Measurements from ENCODE around the gene DACH1.
"Not testable (repeated sequence)": the region's sequence is repeated elsewhere in the genome, so short reads cannot be mapped to it uniquely, and the experiment has no call there.

The DACH1 gene

DNA sequence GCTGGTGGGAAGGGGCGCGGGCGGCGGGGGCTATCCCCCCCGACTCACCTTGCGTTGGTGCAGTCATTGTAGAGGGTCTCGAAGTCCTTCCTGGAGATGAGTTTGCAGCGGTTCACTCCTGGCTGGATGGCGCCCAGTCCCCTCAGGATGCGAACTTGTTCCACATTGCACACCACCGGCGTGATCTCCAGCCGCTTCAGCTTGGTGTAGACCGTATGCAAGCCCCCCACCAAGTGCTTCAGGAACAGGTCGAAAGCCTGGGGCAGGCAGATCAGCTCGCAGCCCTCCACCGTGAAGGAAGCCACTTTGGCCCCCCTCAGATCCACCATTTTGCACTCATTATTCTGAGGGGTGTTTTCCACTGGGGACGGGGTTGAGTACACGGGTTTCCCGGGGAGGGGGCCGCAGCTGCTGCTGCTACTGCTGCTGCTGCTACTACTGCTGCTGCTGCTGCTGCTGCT lies 1.1 kb downstream of the DACH1 start:
- DNase-seq = no peak

DNA sequence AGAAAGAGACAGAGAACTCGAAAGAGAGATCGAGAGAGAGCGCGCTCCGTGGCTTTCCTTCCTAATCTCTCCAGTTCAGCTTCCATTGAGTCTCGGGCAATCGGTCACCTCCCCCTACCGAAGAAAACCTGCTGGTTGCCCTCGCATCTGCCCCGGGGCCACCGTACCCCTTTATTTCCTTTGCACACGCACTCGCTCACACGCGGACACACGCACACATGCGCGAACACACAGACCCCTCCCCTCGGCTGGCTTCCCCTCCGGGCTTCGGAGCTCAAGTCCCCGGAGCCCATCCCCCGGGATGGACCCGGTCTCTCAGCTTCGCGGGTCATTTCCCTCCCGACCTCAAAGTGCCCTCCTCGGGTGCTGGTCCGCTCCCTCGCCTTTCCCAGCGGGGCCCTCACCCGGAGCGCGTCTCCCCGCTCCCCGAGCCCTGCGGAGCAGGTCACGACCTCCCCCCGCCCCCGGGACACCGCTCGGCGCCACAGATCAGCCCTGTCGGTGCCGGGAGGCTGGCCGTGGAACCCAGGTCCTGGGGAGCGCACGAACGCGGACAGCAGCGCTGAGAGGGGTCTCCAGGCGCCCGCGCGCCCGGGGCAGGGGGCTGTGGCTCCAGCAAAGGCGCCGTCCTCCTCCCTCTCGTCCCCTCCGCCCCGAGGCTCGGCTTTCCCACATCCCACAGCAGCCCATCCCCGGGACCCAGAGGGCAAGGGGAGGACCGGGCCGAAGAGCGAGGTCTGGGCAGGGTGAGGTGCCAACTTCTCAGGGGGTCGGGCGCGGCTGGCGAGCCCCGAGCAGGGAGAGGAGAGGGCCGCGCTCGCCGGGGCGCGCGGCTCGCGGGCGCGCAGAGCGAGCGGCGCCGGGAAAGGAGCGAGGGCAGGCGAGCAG lies 1.8 kb downstream of the DACH1 start:
- DNase-seq = no peak

DNA sequence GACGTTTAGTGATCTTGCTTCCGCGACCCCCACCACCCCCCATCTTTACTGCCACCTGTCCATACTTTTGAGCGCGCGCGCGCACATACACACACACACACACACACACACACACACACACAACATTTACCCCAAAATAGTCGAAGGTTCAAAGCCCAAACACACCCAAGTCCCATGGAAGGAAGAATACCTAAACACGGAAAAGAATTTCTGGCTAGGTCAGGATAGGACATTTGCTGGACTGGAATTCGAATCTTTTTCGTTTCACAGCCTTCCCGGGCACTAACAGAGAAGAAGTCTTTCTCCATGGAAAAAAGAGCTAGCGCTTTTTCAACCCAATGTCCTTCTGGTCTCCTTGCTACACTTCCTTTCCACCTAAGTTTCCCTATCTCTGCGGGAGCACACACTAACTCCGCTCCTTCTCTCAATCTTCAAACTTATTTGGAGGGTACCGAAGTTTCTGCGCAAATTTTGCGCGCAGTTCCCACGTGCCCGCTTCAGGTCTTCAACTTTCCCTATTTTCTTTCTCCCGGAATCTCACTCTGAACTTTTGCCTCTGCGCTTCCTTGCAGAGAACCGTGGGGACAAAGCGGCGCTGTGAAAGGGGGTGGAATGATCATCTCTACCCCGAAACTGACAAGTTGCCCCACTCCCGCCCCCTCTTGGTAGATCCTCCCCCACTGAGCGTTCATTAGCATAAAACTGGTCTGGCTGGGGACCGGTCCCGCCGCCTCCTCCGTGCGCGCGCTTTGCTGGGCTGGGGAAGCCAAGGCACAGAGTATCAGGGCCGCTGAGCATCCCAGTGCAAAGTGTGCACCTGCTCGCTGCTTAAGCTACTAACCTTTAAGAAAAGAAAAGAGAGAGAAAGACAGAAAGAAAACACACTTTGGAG lies 2.7 kb downstream of the DACH1 start:
- DNase-seq = peak; percentile 4

DNA sequence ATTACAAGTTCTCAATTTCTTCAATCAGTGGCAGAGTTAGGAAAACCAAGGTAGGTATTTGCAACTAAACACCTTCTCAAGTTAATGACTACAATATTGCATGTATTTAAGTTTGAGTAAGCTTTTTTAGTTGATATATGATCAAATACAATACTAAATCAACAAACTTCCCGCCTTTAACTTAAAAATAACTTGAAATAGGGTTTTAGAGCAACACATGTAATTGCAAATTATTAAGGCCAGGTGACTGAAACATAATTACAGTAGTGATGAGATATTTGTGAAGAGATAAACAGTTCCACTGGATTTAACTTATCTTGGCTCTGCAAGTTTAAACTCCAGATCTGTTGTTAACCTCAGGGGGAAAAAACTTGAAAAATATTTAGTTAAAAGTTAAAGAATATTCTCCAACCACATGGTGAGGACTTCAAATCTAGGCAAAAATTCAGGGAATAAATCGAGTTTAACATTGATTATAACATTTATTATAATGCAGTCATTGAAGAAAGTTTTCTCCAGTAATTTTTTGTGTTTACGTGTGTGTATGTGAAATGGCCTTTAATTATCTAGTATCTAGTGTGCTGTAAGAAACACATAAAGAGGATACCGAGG lies 3.6 kb downstream of the DACH1 start:
- DNase-seq = no peak

DNA sequence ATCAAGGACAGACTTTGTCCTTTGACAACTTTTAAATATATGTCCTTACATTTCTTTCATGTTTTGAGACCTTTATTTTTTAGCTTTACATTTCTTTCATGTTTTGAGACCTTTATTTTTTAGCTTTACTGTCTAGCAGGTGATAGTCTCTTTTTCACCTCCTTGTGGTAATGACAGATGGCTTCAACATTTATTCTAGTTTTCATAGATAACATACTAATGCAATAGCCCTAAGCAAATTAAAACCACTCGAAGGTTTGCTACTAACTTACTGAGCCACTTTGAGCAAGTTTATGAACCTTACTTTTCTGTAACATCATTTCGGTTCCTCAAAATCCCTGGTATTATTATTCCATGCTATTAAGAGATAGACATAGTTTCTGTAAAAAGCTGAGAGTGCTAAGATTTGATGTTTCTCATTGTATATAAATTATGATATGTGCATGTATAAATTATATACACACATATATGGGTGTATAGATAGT lies 4.5 kb downstream of the DACH1 start:
- no peak for DNase-seq

DNA sequence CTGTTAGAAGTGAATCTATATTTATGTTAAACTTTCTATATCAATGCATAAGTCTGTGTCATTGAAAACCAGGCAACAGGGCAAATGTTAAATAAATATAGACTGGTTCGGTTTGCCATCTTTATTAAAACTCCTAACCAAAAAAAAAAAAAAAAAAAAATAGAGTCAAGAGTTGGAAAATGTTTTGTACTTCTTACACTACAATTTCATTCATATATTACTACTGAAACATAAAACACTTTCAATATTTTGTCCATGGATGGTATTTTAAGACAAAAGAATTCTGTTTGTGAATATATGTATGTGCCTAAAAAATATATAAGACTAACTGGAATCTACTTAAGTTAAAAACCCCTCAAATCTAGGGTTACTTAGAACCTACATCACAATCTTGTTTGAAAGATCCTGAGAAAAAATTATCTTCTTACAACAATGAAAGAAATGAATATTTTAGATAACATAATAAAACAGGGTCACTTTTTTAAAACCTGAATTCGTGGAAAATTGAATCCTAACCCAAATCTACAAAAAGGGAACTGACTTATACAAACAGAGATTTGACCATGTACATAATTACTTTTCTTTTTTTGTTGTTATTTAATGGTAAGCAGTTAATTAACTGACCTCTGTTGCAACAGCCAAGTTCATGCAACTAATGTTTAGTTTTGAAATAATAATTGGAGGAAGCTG lies 5.1 kb downstream of the DACH1 start:
- no peak for DNase-seq

DNA sequence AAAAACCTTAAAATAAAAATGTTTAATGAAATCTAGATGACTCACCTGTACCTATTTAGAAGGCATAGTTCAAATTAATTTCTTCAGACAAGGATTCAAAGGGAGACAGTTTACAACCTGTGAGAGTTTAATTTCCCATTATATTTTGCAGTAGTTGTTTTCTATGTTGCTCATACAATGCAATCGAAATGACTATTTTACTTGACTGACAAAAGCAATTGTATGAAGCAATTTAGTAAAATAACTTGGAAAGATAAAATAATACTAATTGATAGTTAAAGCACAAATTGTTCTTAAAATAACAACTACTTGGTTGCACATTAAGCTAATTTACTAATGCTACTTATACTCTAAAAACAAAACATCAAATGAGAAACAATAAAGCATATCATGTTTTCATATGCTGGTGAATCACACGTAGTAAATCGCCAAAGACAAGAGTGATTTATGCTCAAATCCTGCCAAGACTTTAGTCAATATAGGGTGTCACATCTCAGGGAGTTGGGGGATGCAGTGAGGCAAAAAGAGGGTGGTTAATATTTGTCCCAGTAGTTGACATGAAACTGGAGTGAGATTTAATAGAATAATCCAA lies 6.4 kb downstream of the DACH1 start:
- DNase-seq = no peak

DNA sequence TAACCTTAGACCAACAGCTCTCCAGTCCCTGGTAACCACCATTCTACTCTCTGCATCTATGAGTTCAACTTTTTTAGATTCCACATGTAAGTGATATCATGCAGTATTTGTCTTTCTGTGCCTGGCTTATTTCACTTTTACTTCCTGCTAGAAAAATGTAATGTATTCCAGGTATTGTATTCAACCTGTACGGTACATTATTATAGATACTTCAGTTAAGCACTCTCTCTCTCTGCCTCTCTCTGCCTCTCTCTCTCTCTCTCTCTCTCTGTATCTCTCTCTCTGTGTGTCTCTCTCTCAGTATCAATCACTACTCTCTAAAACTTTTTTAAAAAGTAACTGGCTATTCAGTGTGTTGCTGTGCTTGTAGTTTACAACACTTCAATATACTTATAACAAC lies 8.4 kb downstream of the DACH1 start:
- no peak for DNase-seq

DNA sequence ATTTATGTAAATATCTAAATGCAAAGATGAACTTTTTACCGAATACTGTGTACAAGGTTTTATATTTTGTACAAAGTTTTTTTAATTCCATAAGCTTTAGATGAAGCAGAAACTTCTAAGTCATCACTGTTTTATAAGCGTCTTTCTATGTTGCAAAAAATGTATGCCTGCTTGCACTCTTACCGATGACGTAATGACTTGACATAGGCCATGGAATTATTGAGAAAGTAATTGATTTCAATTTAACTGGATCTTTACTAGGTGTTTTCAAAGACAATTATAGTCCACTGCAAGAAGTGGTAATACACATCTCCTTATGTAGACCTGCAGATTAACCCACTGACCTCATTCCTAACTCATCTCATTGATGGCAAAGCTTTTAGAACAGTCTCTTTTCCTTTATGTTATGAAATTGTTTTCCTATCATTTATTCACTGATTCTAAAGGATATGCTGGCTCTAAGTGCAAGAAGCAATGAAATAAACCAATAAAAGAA lies 10.4 kb downstream of the DACH1 start:
- no peak for DNase-seq

DNA sequence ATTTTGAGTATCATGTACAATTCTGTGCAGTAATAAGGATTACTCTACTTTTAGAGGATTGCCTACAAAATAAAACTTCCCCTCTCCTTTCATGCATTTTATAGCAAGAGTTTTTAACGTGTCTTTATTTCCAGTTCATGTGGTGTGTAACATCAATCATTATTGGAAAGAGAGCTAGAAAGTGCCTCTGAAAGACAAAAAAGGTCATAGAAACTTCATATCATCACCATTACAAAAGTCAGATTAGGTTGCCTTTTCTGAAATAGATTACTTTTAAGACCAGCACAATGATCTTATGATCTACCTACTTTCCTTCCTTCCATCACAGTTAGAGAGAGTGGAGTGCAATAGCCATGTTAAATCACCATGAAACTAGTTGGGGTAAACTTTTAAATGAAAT lies 12.6 kb downstream of the DACH1 start:
- DNase-seq = no peak

DNA sequence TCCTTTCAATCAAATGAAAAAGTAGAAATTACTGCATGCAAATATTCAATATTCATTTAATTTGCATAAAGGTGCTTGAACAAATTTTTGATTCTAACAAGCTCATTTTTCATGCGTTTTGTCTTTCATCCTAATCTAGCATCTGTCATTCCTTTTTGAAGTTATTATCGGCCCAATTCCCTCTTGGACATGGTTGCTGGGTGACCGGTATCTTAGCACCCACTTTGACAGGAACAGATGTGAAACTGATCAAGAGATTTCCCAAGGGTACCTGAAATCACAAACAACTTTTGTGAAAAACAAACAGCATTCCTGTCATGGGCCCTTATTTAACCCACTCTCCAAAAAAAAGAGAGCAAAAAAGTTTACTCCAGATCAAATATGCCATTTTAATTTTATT lies 13.3 kb downstream of the DACH1 start:
- no peak for DNase-seq

DNA sequence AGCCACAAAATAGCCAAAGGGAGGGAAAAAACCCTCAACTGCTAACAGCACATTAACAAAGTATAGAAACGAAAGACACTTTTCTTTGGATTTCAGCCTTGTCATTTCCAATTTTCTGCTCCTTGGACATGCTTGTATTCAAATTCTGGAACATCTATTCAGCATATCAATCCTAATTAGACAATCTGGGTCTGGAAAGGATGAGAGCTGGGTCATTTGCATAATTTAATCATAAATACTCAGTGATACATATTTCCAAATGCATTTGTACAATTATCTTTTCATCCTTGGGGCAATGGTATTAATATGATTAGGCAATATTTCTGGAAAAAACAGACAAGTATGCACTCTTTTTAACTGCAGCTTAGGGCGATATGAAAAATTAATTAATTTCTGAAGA lies 14.3 kb downstream of the DACH1 start:
- DNase-seq = no peak

DNA sequence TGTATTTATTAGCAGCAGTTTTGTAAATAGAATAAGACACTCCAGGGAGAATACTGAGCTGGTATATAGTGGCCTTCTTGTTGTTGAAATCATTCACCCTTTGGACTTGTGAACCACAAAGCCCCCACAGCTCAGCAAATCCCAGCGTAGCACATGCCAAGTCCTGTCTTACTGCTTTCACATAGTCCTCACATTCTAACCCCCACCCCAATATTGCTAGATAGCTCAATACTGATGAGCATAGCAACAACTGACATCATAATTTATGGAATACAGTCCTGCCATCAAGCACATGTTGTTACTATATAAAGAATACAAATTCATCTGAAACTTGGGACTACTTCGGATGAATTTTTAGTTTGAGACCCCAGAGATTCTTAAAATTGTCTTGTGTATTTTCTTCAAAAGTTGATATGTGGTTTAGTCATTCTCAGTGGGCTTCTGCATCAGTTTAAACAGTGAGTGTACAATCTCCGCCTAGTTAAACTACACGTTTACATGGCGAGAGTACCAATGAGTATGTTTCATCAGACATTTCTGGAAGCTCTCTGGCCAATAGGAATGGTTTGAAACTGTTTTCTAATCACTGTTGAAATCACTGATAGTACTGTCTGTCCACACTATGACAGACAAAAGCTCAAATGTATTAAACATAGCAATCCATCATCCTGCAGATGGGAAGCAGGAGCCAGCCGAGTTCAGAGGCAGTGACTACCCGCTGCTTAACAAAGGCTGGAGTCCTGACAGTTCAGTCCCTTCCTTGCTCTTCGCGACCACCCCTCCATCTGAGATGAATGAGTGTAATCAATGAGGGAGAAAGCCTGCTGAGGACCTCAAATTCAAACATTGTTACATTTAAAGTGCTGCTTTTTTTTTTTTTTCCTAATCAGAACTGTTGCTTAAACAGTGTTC lies 15.2 kb downstream of the DACH1 start:
- DNase-seq = no peak

DNA sequence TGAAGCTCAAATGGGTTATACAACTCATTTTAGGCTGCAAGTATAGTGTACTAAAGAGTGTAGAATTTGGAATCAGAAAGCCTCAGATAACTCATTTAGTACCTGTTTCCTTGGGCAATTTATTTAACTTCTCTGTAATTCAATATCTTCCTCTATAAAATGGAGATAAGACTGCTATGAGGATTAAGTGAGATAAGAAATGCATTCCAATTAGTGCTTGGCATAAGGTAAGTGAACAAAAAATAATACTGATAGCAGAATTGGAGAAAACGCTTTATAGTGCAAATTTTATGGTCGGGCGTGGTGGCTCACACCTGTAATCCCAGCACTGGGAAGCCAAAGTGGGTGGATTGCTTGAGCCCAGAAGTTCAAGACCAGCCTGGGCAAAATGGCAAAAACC lies 25.0 kb downstream of the DACH1 start:
- no peak for DNase-seq

DNA sequence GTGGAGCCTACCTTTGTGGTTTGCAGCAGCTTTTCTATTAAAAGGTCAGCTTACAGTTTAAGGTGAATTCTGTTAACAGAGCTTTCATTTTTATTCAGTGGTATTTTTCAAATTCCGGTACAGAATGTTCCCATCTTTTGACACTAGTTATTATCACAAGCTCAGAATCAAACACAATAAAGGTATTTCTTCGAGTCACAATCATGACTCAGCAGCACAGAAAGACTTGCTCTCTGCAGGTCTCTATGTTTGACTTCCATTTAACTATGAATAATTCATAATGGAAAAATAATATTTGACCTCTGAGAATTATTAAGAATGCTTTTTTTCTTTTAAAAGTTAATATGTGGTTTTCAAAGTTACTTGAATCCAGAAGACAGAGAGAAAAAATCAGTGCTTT lies 28.2 kb downstream of the DACH1 start:
- no peak for DNase-seq

DNA sequence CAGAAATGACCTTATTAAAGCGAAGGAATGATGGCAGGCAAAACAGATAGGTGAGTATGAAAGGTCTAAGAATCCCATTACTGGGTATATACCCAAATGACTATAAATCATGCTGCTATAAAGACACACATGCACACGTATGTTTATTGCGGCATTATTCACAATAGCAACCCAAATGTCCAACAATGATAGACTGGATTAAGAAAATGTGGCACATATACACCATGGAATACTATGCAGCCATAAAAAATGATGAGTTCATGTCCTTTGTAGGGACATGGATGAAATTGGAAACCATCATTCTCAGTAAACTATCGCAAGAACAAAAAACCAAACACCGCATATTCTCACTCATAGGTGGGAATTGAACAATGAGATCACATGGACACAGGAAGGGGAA lies 29.4 kb downstream of the DACH1 start:
- DNase-seq = not testable (repeated sequence)

DNA sequence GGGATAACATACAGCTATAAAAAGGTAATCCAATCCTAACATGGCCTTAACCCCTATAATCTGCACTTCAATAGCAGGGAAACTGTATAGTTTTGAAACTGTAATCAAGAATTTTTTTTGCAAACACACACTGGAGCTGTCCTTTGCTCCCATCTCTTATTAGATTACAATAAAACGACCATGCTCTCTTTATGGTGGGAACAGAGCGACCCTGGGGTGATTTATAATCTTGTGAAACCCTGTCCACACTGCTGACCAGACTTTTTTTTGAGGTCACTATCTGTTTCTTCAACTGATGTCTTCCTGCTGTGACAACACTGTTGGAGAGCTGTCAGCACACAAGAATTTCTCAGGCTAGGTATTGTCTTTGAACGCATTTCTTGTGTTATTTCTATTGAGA lies 35.3 kb downstream of the DACH1 start:
- DNase-seq = no peak

DNA sequence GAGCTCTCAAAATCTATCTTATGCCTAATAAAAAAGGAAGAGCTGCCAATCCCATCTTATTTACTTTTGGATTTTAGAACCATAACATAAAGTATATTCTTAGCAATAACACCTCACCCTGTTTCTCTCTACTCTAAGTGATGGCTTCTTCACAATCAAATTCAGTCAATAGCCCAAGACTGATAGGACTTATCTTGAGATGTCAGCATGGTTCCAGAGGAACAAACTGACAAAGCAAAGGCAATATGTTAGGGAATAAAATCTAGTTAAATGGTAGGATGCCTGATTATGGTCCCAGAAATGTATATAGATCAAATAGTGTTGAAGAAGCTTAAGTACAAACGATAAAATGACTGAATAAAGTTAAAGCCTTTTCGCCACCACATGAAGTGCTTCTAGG lies 36.3 kb downstream of the DACH1 start:
- no peak for DNase-seq

DNA sequence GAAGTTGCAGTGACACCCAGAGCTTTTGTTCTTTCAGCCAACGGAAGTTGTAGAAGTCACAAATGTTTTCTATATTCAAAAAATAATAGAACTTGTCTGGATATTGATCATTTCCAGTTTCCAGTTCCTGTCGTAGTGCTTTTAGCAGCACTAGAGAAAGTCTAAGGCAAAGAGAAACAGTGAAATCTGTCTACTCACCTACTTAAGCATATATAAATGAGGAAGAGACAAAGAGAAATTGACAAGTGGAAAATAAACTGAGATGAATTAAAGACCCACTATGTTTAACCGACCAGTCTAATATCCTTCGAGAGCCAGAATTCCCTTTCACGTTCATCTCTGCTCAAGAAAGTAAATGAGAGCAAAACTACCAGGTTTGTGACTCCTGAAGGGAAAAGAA lies 36.7 kb downstream of the DACH1 start:
- no peak for DNase-seq

DNA sequence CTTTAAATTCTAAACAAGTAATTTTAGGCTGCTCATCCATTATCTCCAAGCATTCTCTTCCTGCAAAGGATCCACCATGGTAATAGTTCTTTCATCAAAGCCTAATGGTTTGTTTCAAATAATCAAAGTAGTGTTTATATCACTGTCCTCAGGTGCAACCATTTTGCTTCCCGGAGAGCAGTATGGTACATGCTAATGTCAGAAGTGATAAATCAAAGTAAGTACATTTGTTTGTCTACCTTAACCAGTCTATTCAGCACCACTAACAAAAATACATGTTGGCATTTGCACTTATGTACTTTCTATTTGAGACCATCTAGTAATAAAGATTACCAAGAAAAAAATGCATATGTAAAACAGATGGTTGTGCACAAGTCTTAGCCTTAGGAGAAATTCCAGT lies 37.5 kb downstream of the DACH1 start:
- no peak for DNase-seq

DNA sequence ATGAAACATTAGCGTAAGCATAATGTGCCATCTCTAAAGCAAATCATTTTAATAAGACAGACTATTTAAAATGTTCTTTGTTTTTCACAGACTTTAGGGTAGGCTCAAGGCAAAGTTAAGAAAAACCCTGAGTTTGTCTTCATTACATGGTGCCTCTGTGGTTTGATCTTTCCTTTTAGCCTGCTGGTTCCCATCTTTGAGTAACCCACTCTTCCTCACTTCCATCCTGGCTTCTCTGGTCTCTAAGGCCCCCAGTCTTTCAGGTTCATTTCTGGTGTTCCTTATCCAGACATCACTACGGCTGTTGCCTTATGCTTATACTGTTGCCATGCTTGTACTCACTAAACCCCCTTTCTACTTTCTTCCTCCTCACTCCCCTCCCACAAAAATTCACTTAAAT lies 38.4 kb downstream of the DACH1 start:
- no peak for DNase-seq
